Measurements from ENCODE around the gene TCL1A.

Gene TCL1A

DNA sequence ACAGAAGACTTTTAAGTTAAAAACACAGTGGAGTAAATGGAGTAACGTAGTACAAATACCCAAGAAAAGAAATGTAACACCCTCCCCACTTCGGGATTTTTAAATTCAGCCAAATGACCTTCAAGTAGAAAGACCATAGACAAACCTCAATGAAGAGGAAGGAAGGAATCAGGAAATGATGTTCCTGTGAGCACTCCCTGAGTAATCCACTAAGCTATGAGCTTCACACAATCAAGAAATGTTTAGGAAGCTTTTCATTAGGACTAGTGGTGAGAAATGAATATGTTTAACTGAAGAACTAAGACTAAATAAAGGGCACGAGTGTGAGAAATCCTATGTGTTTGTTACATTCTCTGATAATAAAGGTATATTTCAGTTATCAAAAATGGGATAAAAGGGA, 10.1 kb downstream of the TCL1A start:
- DNase-seq: no peak

DNA sequence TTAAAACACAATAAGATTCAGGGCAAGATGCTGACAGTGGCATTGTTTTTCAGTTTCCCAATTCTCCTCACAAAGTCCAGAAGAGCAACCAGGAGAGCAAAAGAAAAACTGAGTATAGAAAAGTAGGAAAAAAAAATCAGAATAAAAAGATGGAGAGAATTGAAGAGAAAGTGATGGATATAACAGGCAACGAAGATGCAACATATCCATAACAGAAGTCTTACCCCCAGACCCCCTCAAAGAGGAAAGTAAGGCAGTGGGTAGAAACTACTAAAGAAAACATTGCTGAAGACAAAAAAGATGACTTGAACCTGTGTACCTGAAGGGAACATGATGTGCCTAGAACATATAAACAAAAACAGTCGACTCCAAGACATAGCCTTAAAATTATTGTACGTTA, 10.6 kb downstream of the TCL1A start:
- DNase-seq: no peak

DNA sequence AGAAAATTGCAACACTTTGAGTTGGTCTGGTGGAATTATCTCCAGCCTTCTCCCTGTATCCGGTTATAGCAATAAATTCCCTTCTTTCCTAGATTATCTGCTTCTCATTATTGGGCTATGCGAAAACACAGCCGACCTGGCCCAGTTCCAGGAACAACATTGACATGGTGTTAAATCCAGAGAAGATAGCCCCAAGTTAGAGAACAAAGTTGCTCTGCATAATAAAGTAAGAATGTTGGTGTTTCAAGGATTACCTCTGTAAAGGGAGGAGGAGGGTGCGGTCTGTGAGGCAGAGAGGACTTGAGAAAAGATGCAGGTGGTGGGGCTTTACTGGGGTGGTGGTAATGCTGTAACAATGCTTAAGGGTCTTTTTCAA, 12.1 kb downstream of the TCL1A start:
- DNase-seq: no peak

DNA sequence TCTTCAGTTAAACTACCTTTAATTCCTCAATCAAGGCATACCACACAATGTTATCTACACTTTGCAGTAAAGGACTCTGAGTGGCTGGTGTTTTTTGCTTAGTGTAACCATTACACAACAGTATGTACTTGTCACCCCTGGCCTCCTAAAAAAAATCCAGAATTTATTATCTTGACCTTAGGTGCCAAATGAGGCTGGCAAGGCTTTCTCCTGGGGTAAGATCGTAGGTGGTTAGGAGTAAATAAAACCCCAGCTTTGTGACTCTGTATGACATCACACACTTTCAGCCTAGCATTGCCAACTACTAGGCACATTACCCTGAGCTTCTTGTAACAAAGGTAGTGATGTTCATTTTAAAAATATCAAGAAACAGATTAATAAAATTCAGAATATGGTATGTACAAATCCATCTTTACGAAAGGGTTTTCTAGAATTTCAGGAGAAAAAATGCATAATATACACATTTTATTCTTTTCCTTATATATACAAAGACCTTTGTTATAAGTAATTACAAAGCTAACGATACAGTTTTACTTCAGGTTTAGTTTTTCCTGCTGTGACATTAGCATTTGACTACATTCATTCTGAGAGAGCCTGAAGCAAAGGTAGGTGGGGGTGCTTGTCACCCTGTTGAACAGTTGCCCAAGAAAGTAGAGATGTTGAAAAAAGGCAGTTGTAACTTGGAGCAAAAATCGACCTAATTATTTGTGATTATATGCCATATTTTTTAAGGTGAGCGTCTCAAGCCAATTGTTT, 13.5 kb downstream of the TCL1A start:
- no peak for DNase-seq

DNA sequence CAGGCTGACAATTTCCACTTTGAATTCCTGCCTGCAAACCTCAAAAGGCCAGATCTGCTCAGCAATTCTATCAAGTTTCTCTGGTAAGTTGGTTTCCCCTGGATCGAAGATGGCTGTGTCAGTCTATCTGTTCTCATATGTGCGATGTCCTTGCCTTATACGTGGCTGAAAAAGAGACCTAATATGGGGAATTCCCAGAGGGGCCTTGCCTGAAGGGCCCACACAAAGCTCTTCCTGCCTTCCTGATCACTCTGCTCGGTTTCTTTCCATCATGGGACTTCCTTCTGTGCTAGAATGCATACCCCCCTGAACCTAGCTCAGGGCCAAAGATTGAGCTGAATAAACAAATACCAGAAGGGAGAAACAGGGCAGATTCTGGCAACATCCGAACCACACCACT, 14.5 kb downstream of the TCL1A start:
- DNase-seq: no peak

DNA sequence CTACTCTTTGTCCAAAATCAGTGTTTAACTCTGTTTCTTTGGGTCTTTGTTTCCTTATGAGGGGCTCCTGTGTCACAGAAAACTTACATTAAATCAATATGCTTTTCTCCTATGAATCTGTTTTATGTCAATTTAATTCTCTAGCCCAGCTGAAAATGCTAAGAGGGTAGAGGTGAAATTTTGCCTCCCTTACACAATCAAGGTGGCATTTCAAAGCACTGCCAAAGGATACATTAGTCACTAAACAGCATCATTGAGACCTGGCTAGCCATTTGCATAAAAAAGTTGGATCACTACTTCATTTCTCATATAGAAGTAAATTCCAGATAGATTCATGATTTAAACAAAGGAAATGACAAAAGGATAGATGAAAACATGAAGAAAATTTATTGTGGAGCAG, 15.6 kb downstream of the TCL1A start:
- DNase-seq: no peak

DNA sequence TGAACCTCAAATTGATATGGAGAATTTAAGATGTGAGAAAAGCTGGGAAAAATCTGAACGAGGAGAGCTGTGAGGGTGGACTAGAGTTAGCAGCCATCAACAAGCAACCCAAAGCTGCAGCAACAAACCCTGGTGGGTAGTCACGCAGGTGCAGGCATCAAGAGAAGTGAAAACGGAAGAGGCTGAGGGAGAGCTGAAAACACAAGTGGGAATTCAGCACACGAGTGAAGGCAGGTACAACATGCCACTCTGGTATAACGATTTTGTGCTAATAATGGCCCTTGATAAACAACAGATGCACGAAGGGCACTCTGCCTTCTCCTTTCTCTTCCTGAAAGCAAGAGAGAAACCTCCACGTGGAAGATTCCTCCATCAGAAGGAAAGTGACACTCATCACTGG, 16.2 kb downstream of the TCL1A start:
- DNase-seq: no peak

DNA sequence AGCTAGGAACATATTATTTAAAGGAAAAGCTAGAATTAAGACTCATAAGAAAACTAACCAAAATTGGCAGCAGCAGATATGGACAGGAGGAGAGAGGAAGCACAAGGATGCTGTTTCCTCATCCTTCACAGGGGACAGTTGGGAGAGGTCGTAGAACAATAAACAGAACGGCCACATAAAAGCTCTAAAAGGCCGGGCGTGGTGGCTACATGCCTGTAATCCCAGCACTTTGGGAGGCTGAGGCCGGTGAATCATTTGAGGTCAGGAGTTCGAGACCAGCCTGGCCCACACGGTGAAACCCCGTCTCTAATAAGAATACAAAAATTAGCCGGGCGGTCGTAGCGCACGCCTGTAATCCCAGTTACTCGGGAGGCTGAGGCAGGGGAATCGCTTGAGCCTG, 17.2 kb downstream of the TCL1A start:
- no peak for DNase-seq

DNA sequence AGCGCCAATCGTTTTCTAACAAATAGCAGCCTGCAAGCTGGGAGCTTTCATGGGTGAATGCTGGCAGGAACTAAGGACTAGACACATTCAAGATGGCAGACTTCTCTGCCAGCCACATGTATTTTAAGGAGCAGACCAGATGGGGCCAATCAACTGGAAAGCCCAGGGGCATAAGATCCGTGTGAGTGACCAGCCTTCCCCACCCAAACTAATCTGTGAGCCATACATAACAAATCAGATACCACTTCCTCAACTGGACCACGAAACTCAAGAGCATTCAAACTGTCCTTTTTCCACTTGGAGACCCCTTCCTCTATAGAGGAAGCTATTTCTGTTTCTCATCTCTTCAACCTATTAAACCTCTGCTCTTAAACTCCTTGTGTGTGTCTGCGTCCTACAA, 18.0 kb downstream of the TCL1A start:
- DNase-seq: no peak

DNA sequence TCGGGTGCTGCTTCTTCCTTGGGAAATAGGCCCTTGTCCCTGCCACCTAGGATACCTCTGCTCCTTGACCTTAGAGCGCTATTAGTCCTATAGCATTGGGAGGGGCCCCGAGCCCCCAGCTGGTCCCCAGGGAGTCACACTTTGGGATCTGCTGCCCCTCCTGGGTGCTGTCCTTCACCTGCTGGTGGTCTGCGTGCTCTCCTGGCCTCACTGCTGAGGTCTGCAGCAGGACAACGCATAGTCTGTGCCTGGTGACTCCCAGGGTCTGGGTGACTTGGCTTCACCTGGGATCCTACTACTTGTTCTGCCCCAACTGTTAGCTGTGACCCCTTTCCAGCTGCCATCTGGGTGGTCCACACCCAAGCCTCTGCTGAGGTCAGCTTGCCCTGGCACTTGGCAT, 18.9 kb downstream of the TCL1A start:
- no peak for DNase-seq

DNA sequence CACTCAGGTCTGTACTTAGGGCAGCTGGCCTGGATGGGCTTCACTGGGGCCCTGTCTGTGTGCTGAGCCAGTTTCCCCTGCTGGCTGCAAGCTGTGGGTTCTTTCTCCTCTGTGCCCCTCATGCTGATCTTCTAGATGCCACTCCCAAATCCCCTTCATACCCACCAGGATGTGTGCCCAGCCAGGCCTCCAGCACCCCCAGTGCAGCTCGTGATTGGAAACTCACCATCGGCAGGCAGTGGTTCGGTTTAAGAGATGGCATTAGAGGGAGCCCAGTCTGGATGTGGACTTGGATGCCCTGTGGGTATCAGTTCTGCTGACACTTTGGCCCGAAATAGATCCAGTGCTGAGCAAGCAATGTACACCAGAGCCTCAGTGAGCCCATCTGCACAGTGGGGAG, 21.8 kb downstream of the TCL1A start:
- no peak for DNase-seq

DNA sequence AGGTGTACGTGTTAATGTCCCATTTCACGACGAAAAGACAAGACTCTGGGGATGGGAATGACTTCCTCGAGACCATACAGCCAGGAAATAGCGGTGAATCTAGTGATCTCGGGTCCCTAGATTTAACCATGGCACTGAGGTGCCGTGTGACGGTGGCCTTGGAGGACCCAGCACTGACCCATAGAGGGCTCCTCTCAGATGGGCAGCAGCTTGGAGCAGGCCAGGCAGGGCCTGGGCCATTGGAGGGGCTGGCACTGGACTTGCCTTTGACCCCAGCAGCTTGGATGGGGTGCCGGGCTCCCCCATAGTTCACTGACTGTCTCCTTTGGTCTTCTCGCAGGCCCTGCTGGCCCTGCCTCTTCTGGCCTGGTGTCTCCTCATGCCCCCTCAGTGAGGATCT, 22.3 kb downstream of the TCL1A start:
- no peak for DNase-seq

DNA sequence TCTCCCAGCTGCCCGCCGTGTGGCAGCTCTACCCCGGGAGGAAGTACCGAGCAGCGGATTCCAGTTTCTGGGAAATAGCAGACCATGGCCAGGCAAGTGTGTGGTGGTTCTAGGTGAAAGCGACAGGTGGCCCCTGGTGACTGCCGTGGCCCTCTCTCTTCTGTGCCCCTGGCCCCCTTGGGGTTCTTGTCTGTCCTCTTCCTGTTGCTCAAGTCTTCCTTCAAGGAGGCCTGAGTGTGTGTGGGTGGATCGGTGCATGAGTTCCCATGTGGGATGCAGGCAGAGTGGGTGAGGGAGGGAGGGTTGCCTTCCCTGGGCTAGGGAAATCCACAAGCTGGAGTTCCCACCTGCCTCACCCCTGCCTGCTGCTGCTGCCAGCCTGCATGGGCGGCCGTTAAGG, 23.1 kb downstream of the TCL1A start:
- no peak for DNase-seq

DNA sequence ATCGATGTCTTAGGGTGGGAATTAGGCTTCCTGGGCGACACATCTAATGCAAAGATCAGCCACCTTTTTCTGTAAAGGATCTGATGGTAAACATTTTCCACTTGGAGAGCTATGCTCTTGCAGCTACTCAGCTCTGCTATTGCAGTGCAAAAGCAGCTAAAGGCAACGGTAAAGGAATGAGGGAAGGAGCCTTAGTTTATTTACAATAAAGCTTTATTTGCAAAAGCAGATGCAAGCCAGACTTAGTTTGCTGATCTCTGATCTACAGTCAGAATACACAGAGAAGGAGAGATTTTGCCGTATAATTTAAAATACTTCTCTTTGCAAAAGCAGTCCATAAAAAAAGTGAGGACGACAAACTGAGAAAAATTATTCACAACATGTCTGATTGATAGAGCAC, 24.5 kb downstream of the TCL1A start:
- no peak for DNase-seq

DNA sequence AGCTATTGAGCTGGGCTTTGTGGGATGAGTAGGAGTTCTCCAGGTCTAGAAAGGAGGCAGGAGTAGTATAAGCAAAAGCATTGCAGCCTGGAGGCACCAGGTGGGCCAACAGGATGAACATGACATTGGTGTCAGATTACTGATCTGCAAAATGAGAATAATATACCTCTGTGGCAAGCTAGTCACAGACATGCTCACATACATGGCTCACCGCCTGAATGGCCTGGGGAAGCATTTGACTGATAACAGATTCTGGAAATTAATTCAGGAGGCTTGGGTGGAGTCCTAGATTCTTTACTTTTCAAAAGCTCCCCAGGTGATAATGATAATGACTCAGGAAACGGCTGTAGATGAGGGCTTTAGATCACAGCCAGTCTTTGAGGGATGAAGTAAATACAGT, 27.0 kb downstream of the TCL1A start:
- DNase-seq: no peak

DNA sequence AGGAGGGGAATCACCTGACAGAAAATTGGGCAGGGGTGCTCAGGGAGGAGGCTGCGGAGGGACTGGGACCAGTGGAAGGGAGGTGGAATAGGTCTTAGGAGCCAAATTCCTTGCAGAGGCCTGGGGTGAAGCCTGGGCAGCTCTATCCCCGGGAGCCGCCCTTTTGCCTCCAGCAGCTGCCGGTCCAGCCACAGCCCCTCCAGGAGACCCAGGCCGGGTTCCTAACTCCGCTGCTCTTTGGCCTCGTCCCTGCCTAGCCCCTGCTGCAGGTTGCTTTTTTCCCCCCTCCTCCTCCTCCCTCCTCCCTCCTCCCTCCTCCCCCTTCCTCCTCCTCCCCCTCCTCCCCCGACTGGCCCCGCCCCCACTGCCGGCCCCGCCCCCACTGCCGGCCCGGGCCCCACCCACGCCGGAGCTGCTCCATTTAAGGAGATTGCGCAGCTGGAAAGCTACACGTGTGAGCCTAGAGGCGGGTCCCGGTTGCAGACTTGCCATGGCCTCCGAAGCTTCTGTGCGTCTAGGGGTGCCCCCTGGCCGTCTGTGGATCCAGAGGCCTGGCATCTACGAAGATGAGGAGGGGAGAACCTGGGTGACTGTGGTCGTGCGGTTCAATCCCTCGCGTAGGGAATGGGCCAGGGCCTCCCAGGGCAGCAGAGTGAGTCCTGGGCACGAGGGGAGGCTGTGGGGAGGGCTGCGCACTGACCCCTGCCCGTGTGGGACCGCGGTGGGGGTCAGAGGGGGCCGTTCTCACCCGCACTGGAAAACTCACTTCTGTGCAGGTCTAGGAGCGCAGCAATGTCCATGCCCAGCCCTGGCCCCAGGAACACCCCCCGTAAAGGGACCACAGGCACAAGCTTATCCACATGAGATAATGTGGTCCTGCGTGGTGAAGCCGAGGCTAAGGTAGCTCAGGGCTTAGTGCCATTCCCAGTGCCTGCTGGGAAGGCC, 27.7 kb downstream of the TCL1A start, which contains the start of gene TCL1B:
Gene TCL1B, plus strand, starts transcription at position 449 of the 945 bp plus-strand sequence. Its CDS starts 42 bp downstream, at position 491.
- DNase-seq: no peak

DNA sequence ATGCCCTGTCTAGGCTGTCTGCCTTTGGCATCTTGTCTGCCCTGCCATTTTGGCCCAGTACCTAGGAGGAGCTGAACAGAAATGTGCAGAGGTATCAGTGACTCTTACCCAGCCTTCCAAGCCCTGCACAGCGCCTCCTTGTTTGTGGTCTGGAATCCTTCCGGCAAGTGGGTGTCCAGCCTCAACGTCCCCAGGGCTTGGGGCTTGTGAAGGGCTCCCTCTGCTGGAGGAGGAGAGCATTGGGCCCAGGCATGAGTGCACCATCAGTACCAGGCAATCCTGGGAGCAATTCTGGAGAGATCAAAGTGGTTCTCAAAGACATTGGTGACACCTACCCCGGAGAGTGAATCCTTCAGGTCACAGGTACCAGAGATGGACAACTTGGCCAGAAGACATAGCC, 30.1 kb downstream of the TCL1A start:
- DNase-seq: no peak

DNA sequence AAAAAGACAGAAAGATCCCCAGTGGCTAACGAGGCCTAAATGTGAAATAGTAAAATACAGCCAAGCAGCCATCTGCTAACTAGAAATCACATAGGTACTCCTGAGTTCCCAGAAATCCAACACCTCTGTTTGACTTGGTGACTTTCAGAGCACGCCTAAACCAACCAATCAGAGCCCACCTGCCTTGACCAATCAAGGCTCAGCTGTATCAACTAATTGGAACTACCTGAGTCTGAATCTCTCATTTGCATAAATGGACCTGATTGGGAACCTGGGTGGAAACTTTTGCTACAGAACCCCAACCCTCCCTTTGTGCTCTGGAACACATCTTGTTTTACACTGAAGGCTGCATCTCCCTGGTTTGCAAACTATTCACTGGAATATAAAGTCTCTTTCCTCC, 32.8 kb downstream of the TCL1A start:
- DNase-seq: no peak

DNA sequence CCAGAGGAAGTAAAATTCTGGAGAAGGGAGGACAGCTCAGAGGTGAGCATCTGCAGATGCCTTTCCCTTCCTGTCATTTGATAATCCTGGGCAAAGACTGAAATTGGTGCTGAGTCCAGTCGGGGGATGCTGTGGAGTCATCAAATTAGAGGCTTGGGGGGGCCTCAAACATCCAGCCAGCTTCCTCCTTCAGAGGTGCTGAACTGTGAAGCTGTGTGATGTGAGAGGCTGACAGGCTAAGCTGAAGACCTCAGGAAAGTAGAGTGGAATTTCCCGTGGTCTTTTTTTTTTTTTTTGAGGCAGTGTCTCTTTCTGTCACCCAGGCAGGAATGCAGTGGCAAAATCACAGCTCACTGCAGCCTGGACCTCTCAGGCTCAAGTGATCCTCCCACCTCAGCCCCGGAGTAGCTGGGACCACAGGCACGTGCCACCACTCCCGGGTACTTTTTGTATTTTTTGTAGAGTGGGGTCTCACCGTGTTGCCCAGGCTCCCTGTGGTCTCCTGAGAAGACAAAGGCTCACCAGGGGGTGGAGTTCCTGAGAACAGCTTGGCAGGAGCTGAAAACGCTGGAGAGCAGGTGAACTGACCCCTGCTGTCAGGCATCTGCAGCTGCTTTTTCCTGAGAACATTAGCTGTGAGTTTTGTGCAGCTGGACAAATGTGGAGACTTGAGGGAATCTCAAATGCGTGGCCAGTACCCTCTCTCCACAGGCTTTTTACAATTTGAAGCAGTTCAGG, 33.8 kb downstream of the TCL1A start:
- no peak for DNase-seq

DNA sequence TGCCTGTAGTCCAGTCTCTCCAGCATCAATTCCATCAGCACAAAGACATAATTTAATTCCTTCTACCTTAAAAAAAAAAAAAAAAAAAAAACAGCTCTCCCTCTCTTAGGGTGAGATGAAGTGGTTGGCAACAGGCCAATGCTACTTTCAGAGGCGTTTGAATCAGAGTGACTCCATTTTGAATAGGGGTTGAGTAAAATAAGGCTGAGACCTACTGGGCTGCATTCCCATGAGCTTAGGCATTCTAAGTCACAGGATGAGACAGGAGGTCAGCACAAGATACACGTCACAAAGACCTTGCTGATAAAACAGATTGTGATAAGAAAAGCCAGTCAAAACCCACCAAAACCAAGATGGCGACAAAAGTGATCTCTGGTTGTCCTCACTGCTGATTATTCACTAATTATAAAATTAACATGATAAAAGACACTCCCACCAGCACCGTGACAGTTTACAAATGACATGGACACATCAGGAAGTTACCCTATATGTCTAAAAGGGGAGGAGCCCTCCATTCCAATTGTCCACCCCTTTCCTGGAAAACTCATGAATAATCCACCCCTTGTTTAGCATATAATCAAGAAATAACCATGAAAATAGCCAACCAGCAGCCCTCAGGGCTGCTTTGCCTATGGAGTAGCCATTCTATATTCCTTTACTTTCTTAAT, 34.6 kb downstream of the TCL1A start:
- no peak for DNase-seq

DNA sequence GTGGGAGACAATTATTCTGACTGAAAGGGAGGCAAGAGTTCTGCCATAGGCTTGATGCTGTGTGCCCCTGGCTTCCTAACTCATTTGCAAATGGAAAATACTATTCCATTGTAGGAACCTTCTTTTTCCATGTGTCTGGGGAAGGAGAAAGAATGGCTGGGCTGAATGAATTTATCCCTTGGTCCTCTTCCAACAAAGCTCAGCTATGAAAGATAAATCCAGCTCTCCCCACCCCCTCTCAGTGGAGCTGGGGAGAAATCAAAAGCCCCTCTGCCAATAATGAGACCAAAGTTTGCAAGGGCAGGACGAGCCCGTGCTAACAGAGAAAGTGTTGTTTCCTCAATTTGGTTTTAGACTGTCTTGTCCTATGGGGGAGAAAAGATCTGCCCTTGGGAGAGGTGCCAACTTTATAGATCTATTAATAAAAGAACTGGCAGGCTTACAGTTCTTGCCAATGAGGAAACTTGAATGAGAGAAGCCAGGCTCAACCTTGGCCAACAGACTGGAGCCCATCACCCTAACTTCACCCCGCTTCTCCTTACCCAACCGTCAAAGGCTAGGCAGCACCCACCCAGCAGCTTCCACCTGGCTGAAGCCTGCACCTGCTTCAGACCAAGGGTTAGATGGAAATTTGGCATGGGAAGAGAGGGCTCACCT, 36.6 kb downstream of the TCL1A start:
- no peak for DNase-seq

DNA sequence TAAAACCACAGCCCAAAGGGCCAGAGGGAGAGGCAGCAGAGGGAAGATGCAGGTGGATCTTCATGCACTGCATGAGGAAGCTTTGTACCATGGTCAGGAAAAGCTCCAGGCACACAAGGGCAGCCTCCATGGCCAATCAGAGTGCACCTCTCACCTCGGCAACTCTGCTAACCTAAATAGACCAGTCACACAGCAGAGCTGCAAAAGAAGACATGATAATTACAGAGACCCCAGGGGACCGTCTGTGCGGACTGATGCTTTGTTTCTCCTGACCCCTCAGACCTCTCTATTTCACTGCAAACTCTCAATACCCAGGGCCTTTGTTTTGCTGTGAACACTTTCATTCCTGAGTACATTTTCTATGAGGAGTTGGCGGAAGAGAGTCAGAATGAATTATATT, 38.4 kb downstream of the TCL1A start:
- no peak for DNase-seq
